MM.1S (cell line): ENCODE results near the gene CDH7.

Source experiments
- CTCF ChIP-seq: fragments of 300-600 bp; sonication (generic); IDR thresholded peaks from 2 replicates; pipeline ENCODE4 v1.5.1; 2016; ENCODE audit warnings: antibody characterized with exemption, low read length, mixed read lengths
- EZH2phosphoT487 ChIP-seq: fragments of 300-600 bp; sonication (generic); IDR thresholded peaks from 2 replicates; pipeline ENCODE4 v1.6.1; 2018; ENCODE audit warnings: antibody characterized with exemption, low read length

DNA sequence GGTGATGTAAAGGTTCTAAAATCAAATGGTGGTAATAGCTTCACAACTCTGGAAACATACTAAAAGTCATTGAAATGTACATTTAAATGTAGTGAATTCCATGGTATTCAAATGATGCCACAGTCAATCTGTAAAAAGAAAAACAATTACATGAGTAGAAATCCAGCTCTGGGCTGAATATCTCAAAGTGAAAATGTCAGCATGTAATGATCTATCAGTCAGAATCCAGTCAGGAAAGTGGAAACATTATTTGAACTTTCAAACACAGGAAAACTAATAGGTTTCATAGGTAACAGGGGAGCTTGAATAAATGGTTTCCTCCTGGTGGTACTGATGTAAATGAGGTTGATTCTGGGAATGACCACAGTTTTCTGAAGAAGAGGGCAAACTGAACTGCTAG, 186.4 kb downstream of the CDH7 start:
- TF ChIP-seq CTCF (no peak), EZH2phosphoT487 (no peak)
